ENCODE results near the gene DIPK1A. TPM values are rescaled to one million over a fixed set of nuclear protein-coding genes. Genes with fewer than 3 reads are reported as not detected.

Gene DIPK1A
- total RNA-seq, 4 donors from 2014 or later, result 3.1 to 9.9 (median 4.9) TPM

DNA sequence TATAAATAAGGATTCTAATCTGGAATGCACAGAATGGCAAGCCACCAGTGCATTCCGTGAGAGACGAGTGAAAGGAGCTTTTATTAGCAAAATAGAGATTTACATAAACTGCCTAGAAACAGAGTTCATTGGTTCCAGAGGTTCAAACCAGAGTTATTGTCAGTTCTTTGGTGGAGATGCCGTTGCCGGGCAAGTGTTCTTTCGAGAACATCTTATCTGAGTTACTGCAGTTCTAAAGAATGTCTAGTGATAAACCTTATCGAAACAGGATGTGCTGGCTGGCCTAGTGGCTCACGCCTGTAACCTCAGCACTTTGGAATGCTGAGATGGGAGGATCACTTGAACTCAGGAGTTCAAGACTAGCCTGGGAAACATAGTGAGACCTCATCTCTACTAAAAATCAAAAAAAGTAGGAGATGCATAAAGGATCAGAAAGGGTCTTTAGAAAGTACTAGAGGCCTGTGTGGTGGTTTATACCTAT, 156.5 kb downstream of the DIPK1A start:
- H3K4me3 ChIP-seq, result no peak overlapping the region
- TF ChIP-seq POLR2A (IDR thresholded peaks at IDR 0.05) (no peak), CTCF (IDR thresholded peaks at IDR 0.05) (no peak)
- no peaks in the 10 kb centered on the region for H3K36me3 ChIP-seq
- H3K4me1 ChIP-seq, result peaks cover 0 to 6% (median 0%) of the 10 kb centered on the region in 3 donors
- 9 to 19% methylated on average over 7 of the region's 7 CpGs for WGBS, 2 donors
- intact Hi-C loops (cut with DNase I), result no loop called here
- no peaks in the 10 kb centered on the region for H3K27me3 ChIP-seq
- H3K27ac ChIP-seq, result no peak overlapping the region
- no peak for DNase-seq
- no peaks in the 10 kb centered on the region for H3K9me3 ChIP-seq

- TF ChIP-seq POLR2A (IDR thresholded peaks at IDR 0.05), result no peak
- no peak for TF ChIP-seq CTCF (IDR thresholded peaks at IDR 0.05)
- Histone ChIP-seq H3K27me3 (no peaks in the 10 kb centered on the region), H3K4me3 (no peak overlapping the region), H3K4me1 (peaks cover 0 to 6% (median 0%) of the 10 kb centered on the region in 3 donors), H3K27ac (no peak overlapping the region), H3K36me3 (no peaks in the 10 kb centered on the region), H3K9me3 (no peaks in the 10 kb centered on the region)
- DNase-seq, result no peak
- intact Hi-C loops (cut with DNase I), result no loop called here
- WGBS, 2 donors, result 90 to 91% methylated on average over 7 of the region's 7 CpGs
Observed at GRCh38 chr1:92803140-92803887, 157.9 kb downstream of the DIPK1A start.

GRCh38 chr1:92797961-92798360, 163.3 kb downstream of the DIPK1A start:
- TF ChIP-seq POLR2A (IDR thresholded peaks at IDR 0.05) (no peak), CTCF (IDR thresholded peaks at IDR 0.05) (no peak)
- Histone ChIP-seq H3K27ac (no peak overlapping the region), H3K27me3 (peaks cover 0 to 6% (median 0%) of the 10 kb centered on the region in 4 donors), H3K4me3 (no peak overlapping the region), H3K4me1 (no peaks in the 10 kb centered on the region), H3K9me3 (no peaks in the 10 kb centered on the region), H3K36me3 (no peaks in the 10 kb centered on the region)
- no peak for DNase-seq
- WGBS, 2 donors, result 73 to 80% methylated on average over 1 of the region's 1 CpG
- intact Hi-C loops (cut with DNase I), result no loop called here

GRCh38 chr1:92797297-92797696, 164.0 kb downstream of the DIPK1A start:
- TF ChIP-seq CTCF (IDR thresholded peaks at IDR 0.05) (no peak), POLR2A (IDR thresholded peaks at IDR 0.05) (no peak)
- Histone ChIP-seq H3K27ac (no peak overlapping the region), H3K36me3 (no peaks in the 10 kb centered on the region), H3K27me3 (peaks cover 0 to 6% (median 0%) of the 10 kb centered on the region in 4 donors), H3K9me3 (no peaks in the 10 kb centered on the region), H3K4me1 (no peaks in the 10 kb centered on the region), H3K4me3 (no peak overlapping the region)
- intact Hi-C loops (cut with DNase I), result no loop called here
- no peak for DNase-seq

DNA sequence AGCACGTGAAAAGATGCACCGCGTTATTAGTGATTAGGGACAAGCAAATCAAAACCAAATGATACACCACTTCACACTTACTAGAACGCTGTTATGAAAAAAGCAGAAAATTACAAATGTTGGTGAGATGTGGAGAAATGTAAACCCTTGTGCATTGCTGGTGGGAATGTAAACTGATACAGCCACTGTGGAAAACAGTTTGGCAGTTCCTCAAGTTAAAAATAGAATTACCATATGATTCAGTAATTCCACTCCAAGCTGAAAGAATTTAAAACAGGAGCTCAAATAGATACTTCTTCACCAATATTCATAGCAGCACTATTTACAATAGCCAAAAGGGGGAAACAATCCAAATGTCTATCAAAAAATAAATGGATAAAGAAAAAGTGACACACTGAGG, 166.1 kb downstream of the DIPK1A start:
- H3K36me3 ChIP-seq, result no peaks in the 10 kb centered on the region
- WGBS, 2 donors, result 87 to 92% methylated on average over 4 of the region's 4 CpGs
- DNase-seq, result no peak
- intact Hi-C loops (cut with DNase I), result no loop called here
- H3K9me3 ChIP-seq, result no peaks in the 10 kb centered on the region
- no peak overlapping the region for H3K27ac ChIP-seq
- TF ChIP-seq POLR2A (IDR thresholded peaks at IDR 0.05), result no peak
- no peak for TF ChIP-seq CTCF (IDR thresholded peaks at IDR 0.05)
- peaks cover 0 to 6% (median 0%) of the 10 kb centered on the region in 4 donors for H3K27me3 ChIP-seq
- H3K4me1 ChIP-seq, result no peaks in the 10 kb centered on the region
- H3K4me3 ChIP-seq, result no peak overlapping the region

All from esophagus squamous epithelium (tissue), 5 donors.